Suprapubic skin (tissue), 4 donors: ENCODE results near the gene LSM2.

Experiments
- POLR2A ChIP-seq, 2 donors: fragments of 450-650 bp; IDR thresholded peaks; one replicate each; pipeline ENCODE4 v1.6.1; 2017; ENCODE audit warnings: antibody characterized with exemption in 2 of 2, mild to moderate bottlenecking in 2 of 2, moderate library complexity in 2 of 2
- POLR2AphosphoS5 ChIP-seq, 3 donors: sonication (generic); formaldehyde crosslinking; IDR thresholded peaks; one replicate each; pipeline ENCODE4 v1.6.1; 2017; ENCODE audit warnings: antibody characterized with exemption in 3 of 3
- TF ChIP-seq, protein P1 (sequence below), 2 donors: fragments of 200-600 bp in 1 of 2; fragments of 450-650 bp in 1 of 2; sonication (generic) in 1 of 2; IDR thresholded peaks; one replicate each; pipeline ENCODE4 v1.5.1; 2016 to 2019; ENCODE audit warnings: antibody characterized with exemption in 2 of 2, mild to moderate bottlenecking in 1 of 2, moderate library complexity in 1 of 2

DNA sequence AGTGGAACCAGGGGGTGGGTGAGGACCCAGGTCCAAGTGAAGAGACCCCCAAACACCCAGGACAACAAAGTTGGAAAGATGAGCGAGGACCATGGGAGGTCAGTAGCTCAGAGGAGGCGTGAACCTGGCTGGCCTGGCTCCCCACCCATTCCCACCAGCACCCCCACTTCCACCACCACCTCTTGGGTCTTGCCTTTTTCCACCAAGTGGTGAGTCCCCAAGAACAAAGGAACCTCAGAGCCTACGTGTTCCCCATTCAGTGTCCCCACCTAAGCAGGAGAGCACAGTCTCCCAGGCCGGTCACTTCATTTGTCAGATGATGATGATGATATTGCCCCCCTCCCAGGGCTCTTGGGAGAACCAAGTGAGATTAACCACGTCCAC is 29.1 kb downstream of the LSM2 start:
- TF ChIP-seq, protein P1, sequence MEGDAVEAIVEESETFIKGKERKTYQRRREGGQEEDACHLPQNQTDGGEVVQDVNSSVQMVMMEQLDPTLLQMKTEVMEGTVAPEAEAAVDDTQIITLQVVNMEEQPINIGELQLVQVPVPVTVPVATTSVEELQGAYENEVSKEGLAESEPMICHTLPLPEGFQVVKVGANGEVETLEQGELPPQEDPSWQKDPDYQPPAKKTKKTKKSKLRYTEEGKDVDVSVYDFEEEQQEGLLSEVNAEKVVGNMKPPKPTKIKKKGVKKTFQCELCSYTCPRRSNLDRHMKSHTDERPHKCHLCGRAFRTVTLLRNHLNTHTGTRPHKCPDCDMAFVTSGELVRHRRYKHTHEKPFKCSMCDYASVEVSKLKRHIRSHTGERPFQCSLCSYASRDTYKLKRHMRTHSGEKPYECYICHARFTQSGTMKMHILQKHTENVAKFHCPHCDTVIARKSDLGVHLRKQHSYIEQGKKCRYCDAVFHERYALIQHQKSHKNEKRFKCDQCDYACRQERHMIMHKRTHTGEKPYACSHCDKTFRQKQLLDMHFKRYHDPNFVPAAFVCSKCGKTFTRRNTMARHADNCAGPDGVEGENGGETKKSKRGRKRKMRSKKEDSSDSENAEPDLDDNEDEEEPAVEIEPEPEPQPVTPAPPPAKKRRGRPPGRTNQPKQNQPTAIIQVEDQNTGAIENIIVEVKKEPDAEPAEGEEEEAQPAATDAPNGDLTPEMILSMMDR (IDR thresholded peaks at IDR 0.05): no peak
- TF ChIP-seq POLR2AphosphoS5 (IDR thresholded peaks at IDR 0.05) (no peak), POLR2A (IDR thresholded peaks at IDR 0.05) (no peak)
